ENCODE data around the gene OSCP1.

OSCP1 gene

GRCh38 chr1:36401602-36402503 is 48.4 kb downstream of the OSCP1 start:
- no peak for DNase-seq (ENCODE audit: low read depth)

DNA sequence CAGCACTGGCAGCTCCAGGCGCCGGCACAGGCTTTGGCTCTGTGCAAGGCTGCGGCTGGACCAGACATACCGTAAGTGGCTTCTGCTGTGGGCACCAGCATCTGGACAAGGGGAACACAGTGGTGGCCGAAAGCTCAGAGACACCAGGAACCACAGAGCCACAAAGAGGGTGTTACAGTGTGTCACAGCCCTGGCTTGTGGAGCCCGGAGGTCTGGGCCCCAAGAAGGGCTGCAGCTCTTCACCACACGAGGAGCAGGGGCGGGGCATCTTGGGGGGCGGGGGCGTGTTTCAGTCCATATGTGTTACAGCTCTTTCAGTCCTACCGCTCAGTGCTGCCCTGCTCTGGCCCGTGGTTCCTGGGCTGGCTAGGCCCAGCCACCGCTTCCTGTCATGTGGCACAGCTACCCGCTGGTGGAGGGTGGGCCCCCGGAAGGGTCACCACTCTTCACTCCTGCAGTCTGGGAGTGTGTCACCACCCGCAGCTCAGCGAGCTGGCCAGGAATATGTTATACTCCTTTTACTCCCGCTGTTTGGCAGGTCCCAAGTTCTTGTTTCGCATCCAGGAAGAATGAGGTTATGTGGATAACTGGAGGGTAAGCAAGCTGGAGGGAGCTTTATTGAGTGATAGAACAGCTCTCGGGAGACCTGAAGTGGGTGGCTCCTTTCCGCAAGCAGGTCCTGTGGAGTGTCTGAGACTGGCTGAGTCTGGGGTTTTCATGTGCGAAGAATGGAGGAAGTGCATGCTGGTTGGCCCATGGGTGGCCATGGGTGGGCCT is 49.2 kb downstream of the OSCP1 start:
- no peak for DNase-seq (ENCODE audit: low read depth)

- DNase-seq (ENCODE audit: low read depth): no peak
Measured at GRCh38 chr1:36400514-36400824, 49.8 kb downstream of the OSCP1 start.

DNA sequence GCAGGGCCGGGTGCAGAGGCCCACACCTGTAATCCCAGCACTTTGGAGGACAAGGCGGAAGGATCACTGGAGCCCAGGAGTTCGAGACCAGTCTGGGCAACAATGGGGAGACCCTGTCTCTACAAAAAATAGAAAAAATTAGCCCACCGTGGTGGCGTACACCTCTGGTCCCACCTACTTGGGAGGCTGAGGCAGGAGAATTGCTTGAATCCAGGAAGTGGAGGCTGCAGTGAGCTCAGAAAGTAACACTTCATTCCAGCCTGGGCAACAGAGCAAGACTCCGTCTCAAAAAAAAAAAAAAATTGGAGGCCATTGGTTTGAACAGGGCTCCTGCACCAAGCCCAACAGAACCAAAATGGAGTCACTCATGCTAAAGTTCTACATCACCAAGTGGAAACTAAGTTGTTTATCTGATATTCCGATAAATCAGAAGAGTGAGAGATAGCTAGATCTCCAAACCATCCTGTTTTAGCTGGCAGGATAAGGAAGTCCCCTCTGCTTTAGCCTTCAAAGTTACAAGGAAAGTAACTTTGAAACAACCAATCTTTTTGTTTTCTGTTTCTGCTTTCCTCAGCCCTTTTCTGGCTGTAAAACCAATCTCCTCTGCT is 51.8 kb downstream of the OSCP1 start:
- no peak for DNase-seq (ENCODE audit: low read depth)

DNA sequence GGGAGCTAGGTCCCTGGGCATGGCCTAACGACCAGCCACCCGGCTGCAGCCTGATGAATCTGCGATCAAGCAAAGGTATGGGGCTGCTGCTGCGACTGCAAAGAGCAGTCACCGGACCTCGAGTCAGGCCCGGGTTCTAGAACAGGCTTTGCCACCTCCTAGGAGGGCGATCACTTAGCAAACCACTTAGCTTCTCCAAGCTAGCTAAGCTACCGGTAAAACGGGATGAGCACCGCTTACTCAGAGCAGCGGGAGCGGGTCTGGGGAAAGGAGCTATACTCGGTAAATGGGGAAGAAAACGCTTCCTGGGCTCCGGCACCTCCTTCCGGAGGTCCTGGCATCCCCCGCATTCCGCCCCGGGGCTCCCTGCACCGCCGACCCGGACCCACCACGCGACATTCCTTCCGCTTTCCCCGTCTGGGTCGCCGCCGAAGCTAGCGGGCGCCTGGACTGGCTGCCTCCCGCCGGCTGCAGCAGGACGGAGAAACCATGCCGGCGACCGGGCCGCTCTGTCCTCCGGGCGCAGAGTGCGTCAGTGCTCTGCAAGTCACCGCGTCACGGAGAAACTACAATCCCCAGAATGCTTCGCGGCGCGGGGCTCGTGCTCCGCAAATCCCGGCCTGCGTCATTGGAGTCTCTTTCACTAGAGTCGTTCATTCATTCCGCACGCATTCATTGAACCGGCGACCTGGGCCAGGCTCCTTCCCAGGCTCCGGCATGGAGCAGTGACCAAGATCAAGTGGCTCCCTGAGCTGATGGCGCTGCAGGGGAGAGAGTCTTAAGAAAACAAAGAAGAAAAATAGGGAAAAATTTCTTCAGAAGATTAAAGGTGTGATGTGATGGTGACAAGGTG is 52.6 kb downstream of the OSCP1 start, which contains the start of gene LSM10:
Gene LSM10, minus strand, starts transcription at position 531 of the 853 bp plus-strand sequence. CDS start 3,779 bp downstream, outside the sequence.
- DNase-seq (ENCODE audit: low read depth): peak; percentile 88

DNA sequence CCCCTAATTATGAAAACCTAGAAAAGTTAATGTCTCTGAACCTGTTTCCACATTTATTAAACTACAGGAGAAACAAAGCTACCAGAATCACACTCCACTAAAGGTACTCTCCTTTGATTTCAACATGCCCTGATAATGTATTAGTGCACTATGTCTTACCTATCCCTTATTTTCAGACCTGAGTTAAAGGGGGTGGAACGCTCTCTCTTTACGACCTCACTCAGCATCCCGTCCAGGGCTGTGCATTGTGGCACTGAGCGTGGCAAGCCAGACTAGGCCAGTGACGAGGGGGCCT is 53.2 kb downstream of the OSCP1 start:
- DNase-seq (ENCODE audit: low read depth): no peak

GRCh38 chr1:36396359-36396758 is 53.9 kb downstream of the OSCP1 start:
- no peak for DNase-seq (ENCODE audit: low read depth)

DNA sequence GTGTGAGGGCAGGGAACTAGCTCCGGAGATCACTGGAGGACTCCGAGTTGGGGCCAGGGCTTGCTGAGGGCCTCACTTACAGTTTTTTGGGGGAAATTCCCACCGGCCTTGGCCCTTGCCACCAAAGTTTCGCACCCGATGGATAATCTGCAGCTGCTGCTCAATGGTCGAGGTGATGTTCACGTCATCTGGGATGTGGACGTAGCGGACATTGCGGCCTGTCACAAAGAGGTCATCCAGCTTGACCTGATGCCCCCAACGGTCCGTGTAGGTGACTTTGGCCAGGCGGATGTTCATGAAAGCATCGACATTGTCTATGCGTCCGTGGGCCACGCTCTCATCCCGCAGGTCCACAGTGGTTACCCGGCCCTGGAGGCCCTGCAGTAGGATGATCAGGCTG is 56.6 kb downstream of the OSCP1 start:
- DNase-seq (ENCODE audit: low read depth): no peak

DNA sequence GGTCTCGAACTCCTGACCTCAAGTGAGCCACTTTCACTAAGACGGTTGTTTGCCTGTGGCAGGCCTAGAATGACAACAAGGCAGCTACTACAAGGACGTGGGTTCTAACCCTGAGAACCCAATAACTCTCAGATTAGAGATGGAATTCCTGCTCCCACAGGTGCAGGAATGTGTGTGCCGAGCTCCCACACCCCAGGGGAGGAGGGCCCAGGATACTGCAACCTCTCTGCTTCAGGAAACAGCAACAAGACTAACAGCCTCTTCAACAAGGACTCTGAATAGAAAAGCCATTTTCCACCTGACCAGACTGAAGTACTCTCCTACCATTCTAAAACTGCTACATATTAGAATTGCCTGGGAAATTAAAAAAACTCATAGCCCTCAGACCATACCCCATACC is 57.4 kb downstream of the OSCP1 start:
- no peak for DNase-seq (ENCODE audit: low read depth)

- DNase-seq (ENCODE audit: low read depth): no peak
Measured at GRCh38 chr1:36391271-36391670, 59.0 kb downstream of the OSCP1 start.

DNA sequence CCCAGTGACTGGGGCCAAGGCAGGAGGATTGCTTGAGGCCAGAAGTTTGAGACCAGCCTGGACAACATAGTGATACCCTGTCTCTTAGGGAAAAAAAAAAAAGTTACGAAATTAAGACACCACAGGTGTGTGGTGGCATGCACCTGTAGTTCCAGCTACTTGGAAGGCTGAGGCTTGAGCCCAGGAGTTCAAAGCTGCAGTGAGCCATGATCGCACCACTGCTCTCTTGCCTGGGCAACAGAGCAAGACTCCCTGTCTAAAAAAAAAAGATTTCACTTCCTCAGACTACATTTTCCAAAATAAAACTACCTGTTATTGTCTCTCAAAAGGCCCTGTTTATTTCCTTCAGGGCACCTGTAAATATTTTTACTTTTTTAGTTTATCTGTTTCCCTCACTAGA is 59.8 kb downstream of the OSCP1 start:
- DNase-seq (ENCODE audit: low read depth): no peak

DNA sequence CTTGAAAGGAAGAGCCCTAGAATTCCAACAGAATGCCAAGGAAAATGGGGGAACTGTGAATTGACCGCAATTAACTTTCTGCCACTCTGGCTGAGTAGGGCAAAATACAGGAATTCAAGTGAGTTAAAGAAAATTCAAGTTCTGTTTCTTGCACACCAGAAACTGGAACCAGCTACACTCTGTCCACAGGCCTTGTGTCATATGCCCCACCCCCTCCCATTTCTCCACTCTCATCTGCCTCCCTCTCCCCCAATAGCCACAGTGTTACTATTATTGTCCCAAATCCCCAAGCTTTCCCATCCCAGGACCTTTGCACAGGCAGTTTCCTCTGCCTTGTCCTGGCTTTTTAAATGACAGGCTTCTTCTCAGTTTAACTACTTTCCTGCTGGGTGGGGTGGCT is 60.3 kb downstream of the OSCP1 start:
- DNase-seq (ENCODE audit: low read depth): no peak

GRCh38 chr1:36389261-36389660 is 61.0 kb downstream of the OSCP1 start:
- DNase-seq (ENCODE audit: low read depth): no peak

- peak; percentile 87 for DNase-seq (ENCODE audit: low read depth)
Measured at GRCh38 chr1:36387141-36387949, 62.9 kb downstream of the OSCP1 start.

- peak; percentile 100 for DNase-seq (ENCODE audit: low read depth)
Measured at GRCh38 chr1:36386265-36387140, 63.7 kb downstream of the OSCP1 start.

- DNase-seq (ENCODE audit: low read depth): peak; percentile 99
Measured at GRCh38 chr1:36385410-36386264, 64.6 kb downstream of the OSCP1 start, which contains the start of gene STK40. Gene STK40, minus strand, starts transcription at chr1:36385924. Its CDS starts 24,592 bp downstream, at chr1:36361332.

- no peak for DNase-seq (ENCODE audit: low read depth)
Measured at GRCh38 chr1:36384542-36385409, 65.5 kb downstream of the OSCP1 start.

GRCh38 chr1:36383240-36383639 is 67.0 kb downstream of the OSCP1 start:
- DNase-seq (ENCODE audit: low read depth): no peak
